GM12892 (cell line): ENCODE measurements around the gene TLE3. TPM values are rescaled to one million over a fixed set of nuclear protein-coding genes. Genes with fewer than 3 reads are reported as not detected.
"Not testable (repeated sequence)": the region's sequence is repeated elsewhere in the genome, so short reads cannot be mapped to it uniquely, and the experiment has no call there.

ENCODE experiments used
- DNase-seq: peaks from one replicate; pipeline ENCODE4 v3.0.0; 2011; ENCODE audit not compliant: insufficient read length
- FAIRE-seq: peaks from 2 replicates; lab custom pipeline; 2011; peaks lifted over from hg19 to GRCh38; lab: Jason Lieb, UNC
- POLR2A ChIP-seq: IDR thresholded peaks from 2 replicates; pipeline ENCODE4 v1.6.1; 2011; ENCODE audit warnings: low read depth, low read length, control low read depth
- POLR2AphosphoS5 ChIP-seq: IDR thresholded peaks from 2 replicates; pipeline ENCODE4 v1.6.1; 2011; ENCODE audit warnings: low read depth, low read length, control low read depth
- TAF1 ChIP-seq: IDR thresholded peaks from 2 replicates; pipeline ENCODE4 v1.6.1; 2011; ENCODE audit warnings: low read depth, mild to moderate bottlenecking, control low read depth, low read length, borderline replicate concordance
- polyA plus RNA-seq: library from polyadenylated mRNA; unstranded; fragments of >200 nt; gene quantifications from one replicate; pipeline ENCODE4 v1.2.1, GENCODE V29; 2012; ENCODE audit warnings: missing spikeins, inconsistent platforms; ENCODE audit not compliant: missing spikeins

Gene TLE3
- 12.9 TPM for polyA plus RNA-seq

DNA sequence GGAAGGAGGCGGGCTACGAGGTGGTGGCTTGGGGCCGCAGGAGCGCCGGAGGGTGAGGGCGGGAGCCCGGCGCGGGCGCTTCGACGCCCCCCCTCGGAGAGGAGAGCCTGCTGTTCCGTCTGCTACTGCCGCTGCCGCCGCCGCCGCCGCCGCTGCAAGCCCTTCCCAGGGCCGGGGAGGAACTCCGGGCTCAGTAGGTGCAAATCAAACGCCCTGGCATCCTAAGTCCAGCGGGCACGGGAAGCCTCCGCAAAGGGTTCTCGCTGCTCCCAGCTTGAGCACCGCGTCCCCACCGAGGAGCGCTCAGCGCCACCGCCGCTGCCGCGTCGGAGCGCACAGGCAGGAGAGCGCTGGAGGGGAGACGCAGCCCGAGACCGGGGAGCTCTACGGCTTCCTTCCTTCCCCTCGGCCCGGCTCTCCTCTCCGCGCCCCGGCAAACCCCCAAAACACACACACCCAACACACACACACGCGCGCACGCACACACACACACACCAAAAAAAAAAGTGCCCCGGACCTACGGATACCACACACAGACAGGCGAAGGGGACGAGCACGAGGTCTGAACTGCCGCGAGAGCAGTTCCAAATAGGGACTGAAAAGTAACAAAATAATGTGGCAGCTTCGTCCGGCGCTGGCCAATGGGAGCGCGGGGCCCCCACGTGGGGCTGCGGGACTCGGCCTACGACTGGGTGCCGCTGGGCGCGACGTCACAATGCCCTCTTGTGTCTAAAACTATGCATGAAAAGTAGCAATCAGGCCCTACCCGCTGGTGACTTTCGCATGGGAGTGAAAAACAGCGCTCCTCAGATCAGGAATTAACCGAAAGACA, at the start of gene TLE3:
TSS of gene TLE3 (minus strand) at position 597 of the 832 bp plus-strand sequence. CDS start 1,119 bp downstream, outside the sequence.
- DNase-seq (peak; percentile 99), FAIRE-seq (peak; percentile 97)
- TF ChIP-seq POLR2A (peak; percentile 85), TAF1 (peak; percentile 86), POLR2AphosphoS5 (peak; percentile 88)

GRCh38 chr15:70147178-70147760, 49.6 kb upstream of the TLE3 start:
- DNase-seq, result no peak
- no peak for TF ChIP-seq POLR2AphosphoS5
- no peak for TF ChIP-seq POLR2A
- no peak for TF ChIP-seq TAF1
- FAIRE-seq, result no peak

DNA sequence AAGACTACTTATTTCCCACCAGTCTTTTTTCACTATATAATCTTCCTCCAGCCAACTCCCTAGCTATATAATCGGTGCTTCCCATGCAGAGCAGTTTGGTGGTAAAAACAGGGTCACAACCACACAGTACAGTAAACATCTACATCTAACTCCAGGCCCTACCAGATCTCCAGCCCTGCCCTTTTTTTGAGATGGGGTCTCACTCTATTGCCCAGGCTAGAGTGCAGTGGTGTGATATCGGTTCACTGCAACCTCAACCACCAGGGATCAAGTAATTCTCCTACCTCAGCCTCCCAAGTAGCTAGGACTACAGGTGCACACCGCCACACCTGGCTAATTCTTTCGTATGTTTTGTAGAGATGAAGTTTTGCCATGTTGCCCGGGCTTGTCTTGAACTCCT, 49.1 kb upstream of the TLE3 start:
- no peak for DNase-seq
- TF ChIP-seq POLR2A (no peak), POLR2AphosphoS5 (no peak), TAF1 (no peak)
- FAIRE-seq, result no peak

DNA sequence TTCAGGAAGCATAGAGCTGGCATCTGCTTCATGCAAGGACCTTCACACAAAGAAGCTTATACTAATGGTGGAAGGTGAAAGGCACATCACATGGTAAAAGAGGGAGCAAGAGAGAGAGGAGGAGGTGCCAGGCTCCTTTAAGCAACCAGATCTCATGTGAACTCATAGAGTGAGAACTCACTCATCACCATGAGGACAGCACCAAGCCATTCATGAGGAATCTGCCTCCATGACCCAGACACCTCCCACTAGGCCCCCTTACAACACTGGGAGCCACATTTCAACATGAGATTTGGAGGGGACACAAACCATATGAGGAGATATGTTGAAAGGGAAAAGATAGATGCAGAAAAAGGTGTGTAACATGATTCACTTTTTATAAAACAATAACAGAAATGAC, 48.4 kb upstream of the TLE3 start:
- no peak for TF ChIP-seq TAF1
- no peak for TF ChIP-seq POLR2AphosphoS5
- TF ChIP-seq POLR2A, result no peak
- DNase-seq (no peak), FAIRE-seq (no peak)

- DNase-seq (no peak), FAIRE-seq (no peak)
These were observed 47.5 kb upstream of the TLE3 start for GRCh38 chr15:70145261-70145660.

DNA sequence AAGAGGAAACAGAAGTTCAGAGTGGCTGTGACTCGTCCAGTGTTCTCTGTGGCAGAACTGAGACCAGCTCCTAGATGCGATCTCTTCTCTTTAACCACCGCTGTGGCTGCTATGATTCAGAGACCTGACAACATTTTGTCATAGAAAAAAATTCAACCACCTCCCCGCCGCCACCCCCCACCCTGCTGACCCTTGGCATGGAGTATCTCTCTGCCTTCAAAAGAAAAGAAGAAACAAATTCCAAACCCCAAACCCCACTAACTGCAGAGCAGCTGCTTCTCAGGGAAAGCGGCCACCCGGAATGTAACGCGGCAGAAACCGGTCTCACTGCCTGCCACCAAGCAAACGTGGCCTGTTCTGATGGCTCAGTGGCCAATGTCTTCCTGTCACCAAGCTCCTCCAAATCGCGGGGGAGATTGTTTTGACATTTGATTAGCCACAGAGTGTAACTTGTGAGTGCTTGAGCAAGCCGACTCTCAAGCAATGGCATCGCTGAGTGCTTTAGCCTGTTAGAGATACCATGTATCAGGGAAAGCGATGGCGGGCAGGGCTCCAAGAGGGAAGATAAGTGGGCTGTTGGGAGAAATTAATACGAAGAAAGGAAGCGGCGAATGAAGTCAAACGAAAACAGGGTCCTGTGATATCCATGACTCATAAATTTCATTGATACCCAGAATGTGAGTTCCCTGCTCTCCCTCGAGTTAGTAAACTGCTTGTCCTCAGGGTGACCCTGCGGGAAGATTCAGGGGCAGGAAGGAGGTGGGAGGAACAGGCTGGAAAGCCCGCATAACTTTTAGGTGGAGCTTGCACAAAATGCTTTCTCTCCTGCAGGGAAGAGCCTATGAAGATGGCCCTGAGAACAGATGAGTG, 44.8 kb upstream of the TLE3 start:
- FAIRE-seq (no peak), DNase-seq (no peak)
- TF ChIP-seq POLR2A (no peak), POLR2AphosphoS5 (no peak), TAF1 (no peak)

More at GRCh38 chr15:70145261-70145660, 47.5 kb upstream of the TLE3 start:
- TF ChIP-seq POLR2A, result no peak
- TF ChIP-seq TAF1, result no peak
- TF ChIP-seq POLR2AphosphoS5, result no peak

- peak; percentile 65 for FAIRE-seq
- TF ChIP-seq TAF1, result no peak
- no peak for TF ChIP-seq POLR2A
- TF ChIP-seq POLR2AphosphoS5, result no peak
- no peak for DNase-seq
These were observed 44.3 kb upstream of the TLE3 start for GRCh38 chr15:70142072-70142321.

DNA sequence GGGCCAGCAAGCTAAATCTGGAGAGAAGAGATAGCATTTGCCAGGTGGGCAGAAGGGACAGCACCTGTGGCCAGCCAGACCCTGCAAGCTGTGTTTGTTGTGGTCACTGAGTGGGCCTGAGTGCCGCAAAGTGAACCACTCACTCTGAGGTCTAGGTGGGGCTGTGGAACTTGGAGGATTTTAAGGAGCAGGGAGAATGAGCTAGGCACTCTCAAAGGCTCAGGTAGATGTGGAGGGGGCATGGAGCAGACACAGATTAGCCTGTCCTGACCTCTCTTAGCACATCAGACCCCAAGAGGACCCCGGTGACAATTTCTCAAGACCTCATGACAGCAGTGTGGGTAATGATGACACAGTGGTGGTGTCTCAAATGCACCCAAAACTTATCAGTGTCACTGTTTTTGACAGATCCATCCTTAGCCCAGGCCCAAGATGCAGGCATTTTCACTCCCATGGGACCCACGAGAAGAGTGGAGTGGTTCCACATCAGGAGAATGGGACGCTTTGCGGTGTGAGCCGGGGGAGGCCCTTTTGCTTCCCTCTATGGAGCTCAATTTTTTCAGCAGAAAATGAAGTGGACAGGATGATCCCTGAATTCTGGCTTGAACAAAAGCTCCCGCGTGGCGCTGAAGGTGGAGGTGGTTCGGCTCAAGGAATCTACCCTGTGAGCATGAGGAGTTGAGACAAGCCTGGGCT, 43.8 kb upstream of the TLE3 start:
- DNase-seq (no peak), FAIRE-seq (no peak)
- TF ChIP-seq TAF1 (no peak), POLR2AphosphoS5 (no peak), POLR2A (no peak)

- FAIRE-seq (peak; percentile 92), DNase-seq (no peak)
- TF ChIP-seq POLR2A, result no peak
These were observed 43.0 kb upstream of the TLE3 start for GRCh38 chr15:70140543-70141375.

GRCh38 chr15:70140025-70140542, 42.4 kb upstream of the TLE3 start:
- TF ChIP-seq POLR2A (no peak), POLR2AphosphoS5 (no peak), TAF1 (no peak)
- FAIRE-seq, result peak; percentile 68
- DNase-seq, result no peak

DNA sequence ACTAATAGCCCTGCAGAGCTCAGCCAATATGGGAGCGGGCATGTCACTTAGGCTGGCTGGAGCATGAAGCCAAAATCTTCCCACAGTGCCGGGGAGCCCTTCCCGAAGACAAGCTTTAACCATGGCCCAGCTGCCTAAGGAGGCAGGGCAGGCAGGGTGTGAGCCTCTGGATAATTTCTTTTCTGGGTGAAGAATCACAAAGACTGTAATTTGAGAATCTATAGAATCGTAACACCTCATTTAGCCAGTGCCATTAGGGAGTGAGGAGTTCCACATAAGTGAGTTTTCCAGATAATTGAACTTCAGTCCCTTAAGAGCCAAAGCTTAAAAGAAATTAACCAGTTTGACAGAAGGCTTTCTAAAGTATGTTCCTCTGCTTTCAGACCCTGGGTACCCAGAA, 40.2 kb upstream of the TLE3 start:
- DNase-seq (no peak), FAIRE-seq (no peak)
- TF ChIP-seq POLR2AphosphoS5 (no peak), TAF1 (no peak), POLR2A (no peak)

DNA sequence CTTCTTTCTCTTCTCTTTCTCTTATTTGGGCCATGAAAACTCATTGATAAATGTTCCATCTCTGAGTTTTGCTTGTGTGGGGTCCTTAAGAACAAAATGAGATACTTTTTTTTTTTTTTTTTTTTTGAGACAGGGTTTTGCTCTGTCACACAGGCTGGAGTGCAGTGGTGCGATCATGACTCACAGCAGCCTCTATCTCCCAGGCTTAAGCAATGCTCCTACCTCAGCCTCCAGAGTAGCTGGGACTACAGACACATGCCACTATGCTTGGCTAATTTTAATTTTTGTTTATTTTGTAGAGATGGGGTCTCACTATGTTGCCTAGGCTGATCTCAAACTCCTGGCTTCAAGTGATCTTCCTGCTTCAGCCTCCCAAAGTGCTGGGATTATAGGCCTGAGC, 39.3 kb upstream of the TLE3 start:
- not testable (repeated sequence) for FAIRE-seq, DNase-seq
